ENCODE results near the gene KIF1A.

The KIF1A gene

DNA sequence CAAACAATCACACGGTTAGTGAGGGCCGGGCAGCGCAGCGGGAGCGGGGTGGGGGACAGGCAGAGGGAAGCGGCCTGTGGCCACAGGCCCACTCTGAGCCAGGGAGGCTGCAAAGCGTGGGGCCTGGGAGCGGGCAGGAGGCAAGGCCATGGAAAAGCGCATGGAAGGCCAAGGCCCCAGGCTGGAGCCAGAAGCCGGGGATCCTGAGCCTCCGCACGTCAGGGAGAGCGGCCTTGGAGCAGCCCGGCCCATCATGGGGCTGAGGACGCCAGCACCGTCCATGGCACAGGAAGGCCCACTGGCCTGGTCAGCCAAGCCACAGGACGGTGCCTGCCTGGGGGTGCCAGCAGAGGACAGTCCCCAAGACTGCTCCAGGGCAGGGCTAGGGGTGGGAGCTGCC lies 85.3 kb downstream of the KIF1A start:
- no peak for DNase-seq

DNA sequence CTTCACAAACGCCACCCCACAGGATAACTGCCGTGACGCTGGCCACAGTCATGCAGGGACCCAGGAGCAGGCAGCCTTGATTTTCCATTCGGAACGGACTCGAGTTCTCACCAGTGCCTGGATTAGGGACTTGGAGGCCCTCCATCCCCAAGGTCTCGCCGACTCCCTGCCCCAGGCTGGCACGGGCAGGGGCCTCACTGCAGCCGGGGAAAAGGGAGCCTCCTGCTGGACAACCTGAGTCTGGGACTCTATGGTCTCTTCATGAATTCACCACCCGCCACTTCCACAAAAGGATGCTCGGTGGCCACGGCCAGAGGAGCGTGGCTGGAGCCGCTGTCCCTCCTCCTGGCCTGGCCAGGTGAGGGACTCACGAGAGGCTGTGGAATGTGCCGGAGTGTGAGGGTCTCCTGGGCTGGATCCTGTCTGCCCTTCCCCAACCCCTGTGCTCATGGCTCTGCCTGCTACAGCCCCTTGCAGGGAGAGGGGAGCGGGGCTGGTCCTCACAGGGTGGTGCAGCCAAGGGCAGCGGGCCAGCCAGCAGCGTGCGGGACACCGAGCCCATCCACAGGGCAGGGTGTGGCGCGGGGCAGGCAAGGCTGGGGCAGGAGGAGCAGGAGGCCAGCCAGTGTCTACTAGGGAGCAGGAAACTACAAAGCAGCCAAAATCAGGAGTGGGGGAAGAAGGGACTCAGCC lies 86.1 kb downstream of the KIF1A start:
- DNase-seq = peak in 1 of 2 donors; percentile 26

DNA sequence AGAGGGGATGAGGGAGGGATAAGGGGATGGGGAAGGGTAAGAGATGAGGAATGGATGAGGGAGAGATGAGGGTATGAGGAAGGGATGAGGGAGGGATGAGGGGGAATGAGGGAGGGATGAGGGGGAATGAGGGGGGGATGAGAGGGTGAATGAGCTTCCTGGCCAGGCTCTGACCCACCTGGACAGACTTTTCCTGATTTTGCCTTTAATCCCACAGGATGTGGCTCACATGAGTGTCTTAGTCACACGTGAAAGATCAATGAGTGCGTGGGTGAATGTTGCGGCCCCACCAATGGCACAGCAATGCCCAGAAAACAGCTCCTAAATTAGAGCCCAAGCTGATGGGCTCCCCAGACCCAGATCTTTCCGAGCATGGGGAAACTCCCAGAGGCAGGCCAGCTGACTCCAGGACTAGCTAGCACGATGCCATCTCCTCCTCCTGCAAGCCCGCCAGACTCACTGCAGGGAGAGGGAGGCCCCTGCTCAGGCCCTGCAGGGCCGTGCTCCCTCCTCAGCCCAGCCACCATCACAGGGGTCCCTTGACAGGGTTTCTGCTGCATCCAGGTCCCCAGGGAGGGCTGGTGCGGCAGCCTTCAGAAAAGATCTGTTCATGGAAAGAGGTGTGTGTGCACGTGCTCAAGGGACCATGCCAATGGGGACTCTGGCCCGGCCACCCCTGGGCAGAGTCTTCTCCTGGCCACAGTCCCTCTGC lies 87.0 kb downstream of the KIF1A start:
- DNase-seq = no peak

DNA sequence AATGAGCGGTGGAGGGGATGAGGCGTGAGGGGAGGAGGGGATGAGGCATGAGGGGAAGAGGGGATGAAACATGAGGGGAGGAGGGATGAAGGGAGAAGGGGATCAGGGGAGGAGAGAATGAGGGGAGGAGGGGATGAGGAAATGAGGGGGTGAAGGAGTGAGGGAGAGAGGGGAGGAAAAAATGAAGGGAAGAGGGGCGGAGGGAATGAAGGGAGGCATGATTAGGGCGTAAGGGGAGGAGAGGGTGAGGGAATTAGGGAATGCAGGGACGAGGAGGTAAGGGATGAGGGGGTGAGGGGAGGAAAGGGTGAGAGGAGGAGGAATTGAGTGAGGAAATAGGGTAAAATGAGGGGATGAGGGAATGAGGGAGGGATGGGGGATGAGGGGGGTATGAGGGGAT lies 87.8 kb downstream of the KIF1A start:
- no peak for DNase-seq

DNA sequence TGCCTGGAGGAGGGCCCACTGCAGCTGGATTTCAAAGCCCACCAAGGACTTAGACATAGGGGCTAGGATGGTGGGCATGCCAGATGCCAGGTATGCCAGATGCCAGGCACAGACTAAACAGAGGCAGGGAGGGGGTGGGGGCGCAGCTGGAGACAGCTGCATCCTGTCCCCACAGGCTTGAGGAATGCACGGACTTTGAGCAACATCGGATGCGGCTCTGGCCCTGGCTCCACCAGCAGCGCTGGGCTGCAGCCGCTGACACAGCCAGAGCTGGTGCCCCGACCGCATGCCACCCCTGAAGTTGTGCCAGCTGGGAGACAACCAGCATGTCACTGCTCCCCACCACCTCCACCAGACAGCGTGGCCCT lies 88.9 kb downstream of the KIF1A start:
- DNase-seq = no peak

DNA sequence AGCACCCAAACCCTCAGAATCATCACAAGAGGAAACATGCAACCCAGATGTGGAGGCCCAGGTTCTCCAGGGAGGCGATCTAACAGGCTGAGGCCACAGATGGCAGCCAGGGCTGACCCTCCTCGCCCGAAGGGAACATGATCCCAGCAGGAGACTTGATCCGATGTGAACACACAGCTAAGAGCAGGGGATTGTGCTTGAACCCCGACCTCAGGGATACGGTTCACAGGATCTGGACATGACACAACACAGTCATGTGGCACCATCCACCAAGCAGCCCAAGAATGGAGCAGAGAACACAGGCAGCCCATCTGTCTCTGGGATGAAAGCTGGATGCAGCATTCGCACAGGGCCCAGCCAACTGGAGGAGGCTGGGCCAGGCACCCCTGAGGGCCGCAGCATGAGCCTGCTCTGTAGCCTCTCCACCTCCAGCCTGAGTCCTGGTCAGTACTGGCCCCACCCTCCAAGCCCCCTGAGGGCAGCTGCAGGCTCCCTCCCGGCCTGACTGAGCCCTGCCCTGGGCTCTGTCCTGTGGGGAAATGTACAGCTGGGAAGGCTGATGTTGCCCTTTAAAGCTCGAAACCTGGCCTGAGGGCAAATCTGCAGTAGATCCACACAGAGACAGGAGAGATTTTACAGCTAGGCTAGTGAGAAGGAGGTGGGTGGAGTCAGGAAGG lies 89.4 kb downstream of the KIF1A start:
- DNase-seq = no peak

DNA sequence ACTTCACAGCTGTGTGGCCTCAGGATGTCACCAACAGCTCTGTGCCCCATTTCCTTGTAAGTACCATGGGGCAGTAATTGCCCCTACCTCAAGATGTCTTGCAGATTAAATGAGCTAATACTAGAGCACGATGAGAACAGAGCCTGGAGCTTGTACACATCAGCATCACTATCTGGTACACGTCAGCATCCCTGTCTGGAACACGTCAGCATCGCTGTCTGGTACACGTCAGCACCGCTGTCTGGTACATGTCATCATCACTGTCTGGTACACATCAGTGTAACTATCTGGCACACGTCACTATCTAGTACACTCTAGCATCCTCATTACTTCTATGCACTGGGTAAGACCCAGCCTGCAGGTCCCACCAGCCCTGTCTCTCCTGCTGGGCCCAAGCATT lies 91.2 kb downstream of the KIF1A start:
- no peak for DNase-seq

DNA sequence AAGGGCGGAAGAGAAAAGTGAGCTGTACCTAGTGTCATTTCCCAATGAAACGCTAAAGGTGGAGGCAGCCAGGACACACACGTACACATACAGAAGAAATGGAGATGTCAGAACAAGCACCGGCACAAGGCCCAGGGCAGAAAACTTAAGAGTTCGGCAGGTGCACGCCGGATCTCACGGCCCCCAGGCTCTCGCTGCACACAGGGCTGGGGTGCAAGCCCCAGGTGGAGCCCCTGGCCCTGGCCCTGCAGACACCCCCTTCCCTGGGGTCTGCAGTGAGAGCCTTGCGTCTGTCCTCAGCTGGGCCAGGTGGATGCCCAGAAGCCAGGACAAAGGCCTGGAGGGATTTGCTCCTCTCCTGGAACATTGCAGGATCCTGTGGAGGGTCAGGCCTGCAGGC lies 91.7 kb downstream of the KIF1A start:
- DNase-seq = no peak

DNA sequence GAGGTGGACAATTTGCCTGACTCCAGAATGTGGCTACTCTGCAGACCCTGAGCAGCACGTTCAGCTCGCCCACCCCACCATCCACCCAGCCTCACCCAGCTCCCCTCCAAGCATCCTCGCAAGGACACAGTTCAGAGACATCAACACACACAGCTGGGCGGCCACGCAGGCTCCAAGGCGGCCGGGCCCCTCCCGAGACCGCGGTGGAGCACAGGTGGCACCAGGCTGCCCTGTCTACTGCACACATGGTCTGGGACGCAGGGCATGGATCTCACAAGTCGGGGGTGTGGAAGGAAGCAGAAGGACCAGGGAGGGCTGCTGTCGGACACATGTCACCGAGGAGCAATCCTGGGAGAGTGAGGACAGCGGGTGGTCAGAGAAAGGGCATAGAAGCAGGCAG lies 92.1 kb downstream of the KIF1A start:
- DNase-seq = no peak

DNA sequence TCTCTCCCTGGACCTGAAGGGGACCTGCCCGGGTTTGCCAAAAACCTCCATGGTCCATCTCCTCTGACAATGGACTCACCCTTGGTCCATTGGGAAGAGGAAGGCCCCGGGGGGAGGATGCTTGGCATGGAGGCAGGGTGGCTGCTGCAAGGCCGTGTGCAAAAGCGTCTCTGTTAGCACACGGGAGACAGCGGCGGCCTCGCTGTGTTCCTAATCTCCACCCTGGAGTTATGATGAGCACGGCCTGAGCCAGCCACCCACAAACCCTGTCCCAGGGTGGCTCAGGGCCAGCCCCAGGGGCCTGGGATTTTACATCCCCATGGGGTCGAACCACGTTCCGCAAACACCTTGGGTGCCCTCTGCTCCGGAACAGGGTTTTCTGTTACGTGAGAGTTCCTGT lies 92.6 kb downstream of the KIF1A start:
- no peak for DNase-seq

DNA sequence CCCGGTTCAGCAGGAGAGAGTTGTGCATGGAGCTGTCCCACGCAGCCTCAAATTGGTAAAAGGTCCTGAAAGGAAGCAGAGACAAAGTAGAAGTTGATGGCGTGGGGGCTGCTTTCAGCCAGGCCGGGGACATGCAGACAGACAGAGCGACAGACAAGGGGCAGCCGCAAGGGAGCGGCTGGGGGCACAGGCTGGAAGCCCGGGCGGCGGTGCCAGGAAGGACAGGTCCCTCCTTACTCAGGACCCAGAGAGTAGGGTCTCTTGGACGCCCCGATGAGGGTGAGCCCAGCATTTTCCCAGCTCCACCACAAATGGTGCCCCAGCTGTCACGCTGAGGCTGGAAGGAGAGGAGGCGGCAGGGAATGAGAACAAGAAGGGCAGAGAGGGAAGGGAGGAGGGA lies 93.1 kb downstream of the KIF1A start:
- DNase-seq = no peak

DNA sequence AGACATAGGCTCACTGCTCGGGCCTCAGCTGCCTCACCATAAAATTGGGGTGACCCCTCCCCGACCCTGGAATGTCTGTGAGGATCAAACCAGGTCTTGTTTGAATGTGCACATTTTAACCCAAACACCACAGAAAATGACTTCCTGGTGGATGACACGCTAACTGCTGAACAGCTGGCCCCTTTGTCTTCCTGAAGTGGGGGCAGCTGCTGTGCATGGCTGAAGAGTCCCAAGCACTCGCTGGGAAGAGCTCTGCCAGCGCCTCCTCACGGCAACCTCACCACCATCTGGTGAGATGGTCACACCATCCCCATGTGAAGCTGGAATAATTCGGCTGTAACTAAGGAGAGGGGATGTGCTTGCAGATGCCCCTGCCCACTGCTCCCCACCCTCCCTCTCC lies 94.3 kb downstream of the KIF1A start:
- DNase-seq = no peak

DNA sequence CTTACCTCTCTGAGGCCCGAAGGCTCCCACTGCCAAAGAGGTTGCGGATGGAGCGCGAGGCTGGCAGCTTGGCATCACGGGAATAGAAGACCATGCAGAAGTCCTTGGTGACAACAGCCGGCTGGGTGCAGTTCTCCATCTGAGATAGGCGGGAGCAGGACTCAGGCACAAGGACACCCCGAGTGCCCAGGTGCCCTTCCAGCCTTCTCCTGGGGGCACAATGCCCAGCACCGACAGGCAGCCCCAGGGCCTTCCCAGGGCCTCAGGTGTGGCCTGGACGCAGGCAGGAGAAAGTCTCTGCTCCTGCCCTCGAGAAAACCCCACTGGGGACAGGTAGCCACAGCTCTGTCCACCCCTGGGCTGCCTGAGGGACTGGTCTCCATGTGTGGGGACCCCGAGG lies 94.8 kb downstream of the KIF1A start:
- DNase-seq = no peak

DNA sequence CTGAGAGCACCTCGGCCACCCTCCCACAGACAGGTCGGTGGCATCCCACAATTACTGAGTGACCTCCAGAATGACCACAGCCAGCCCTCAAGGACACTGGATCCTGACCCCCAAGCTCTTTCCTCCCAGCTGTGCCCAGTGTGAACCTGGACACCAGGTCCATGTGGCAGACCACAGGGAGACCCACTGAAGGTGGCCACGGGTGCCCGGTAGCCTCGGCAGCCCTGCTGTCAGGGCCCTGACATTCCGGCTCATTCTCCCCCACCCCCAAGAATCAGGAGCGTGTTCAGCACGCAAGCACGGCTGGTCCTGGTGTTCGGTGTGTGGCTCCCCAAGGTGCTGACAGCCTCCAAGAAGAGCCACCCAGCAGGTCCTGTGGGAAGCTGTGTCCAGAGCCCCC lies 95.6 kb downstream of the KIF1A start:
- DNase-seq = no peak

DNA sequence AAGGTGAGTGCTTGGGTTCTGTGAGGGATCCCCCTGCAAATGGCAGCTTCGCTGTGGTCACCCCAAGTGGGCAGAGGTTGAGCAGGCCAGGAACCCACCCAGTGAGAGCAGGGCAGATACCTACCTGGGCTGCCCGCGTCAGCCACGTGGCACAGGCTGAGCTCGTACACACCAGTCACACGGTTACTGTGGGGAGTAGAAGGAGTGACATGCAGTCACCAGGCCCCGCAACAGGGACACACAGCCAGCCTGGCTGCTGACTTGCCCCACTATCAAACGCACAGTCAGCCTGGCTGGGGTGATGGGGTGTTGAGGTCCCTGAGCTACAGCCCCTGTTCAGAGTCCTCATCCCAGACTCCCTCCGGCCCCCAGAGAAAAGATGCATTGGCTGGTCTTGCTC lies 96.2 kb downstream of the KIF1A start:
- no peak for DNase-seq

DNA sequence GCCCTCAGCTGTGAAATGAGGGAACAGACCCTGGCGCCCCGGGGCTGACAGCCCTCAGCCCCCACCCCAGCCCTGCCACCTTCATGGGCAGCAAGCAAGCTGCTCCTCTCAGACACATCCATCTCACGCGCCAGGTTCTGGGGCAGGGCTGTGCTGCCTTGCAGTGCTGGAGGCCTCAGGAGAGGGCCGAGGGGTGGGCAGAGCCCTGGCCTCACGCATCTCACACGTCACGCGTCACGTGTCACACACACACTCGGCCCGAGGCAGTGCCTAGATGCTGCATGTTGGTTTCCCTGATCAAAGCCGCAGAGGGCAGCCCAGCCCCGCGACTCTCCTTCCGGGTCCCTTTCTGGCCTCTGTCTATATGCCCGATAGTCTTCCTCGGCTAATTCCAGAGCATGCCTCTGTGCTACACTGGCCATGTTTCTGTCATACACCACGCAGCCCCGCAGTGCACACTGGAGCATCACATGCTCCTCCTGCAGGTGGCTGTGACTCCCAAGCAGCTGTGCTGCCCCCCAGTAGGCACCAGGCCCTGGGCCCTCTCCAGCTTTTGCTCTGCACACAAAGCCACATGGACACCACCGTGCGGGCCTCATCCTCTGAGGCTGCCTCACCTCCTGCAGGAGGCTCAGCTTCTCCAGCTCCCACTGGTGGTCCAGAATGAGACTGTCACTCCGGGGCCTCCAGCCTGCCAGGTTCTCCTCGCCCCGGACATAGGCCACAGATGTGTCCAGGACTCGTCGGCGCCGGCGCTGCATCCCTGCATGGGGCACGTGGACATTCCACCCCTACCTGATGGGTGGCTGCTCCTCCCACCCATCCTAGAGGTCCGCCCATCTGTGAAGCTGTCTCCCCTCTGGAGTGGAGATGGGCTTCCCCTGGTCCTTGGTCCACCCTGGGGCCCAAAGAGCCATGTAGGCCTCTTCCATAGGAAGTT lies 97.0 kb downstream of the KIF1A start:
- no peak for DNase-seq

DNA sequence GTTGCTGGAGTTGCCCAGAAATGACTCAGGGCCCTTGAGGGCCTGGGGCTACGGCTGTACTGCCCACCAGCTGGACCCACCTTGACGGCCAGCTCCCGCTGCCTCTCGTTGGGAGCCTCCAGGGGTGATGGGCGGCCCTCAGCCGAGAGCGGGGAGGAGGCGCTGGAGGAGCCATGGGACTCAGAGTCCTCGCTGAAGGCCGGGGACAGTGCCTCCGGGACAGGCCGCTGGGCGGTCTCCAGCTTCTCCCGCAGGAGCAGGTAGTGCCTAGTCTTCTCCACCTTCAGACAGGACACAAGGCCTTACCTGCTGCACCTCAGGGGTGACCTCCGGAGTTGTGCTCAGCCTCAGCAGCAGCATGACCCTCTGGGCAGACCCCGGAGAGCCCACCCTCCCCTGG lies 97.6 kb downstream of the KIF1A start:
- no peak for DNase-seq

DNA sequence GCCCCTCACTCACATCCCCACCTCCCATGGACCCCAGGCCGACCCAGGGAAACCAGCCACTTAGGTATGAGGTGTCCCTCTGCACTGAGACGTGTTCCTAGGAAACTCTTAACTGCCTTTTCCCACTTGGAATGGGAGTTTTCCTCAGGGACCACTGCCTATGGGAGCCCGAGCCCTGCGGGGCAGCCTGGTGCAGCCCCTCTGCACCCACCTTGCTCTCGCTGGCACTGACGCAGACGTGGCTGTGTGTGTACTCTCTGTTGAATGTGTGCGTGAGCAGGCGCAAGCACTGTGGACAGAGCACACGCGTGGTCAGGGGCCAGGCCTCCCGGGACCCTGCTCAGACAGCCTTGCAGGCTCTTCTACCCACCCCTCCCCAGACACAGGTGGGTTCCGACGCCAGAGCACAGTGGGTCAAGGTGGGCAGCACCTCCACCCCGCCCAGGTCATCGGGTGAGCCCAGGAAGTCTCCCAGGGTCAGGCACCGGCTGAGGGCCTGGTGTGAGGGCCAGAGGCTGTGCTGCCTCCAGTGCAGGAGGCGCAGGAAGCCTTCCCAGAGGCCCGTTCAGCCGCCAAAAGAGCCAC lies 98.3 kb downstream of the KIF1A start:
- no peak for DNase-seq

DNA sequence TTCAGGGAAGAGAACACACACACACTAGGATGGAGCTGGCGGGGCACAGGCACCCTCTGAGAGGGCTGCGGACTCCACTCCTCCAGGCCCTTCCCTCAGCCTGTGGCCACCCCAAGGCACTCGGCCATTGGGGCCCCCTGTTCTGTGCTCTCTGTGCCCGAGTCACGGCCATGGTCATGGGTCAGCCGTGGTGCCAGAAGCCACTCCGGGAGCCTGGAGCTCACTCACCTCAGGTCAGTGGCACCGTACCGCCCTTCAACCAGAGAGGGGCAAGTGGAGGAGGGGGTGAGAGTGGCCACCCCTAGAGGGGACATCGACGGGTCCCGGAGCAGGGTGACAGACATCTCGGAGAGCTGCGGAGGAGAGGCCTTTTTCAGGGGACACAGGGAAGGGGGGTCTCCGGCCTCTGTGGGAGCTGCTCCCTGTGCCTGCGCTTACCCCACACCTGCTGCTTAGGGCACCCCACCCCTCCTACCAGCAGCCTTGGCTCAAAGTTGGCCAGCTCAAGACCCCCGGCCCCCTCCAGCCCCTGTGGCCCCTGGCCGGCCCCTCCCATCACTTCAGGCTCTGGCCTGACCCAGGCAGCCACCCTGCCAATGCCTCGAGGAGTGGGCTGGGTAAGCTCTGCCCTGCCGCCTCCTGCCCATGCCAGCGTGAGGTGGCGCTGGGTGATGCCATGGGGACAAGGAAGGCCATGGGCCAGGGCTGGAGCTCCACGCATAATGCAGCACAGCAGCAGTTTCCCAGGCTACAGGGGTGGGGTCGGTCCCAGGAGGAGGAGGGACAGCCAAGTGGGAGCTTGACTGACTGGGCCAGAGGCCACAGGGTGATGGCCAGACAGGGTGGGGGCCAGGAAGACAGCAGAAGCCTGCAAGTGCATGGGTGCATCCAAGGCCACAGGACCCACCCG lies 99.1 kb downstream of the KIF1A start:
- no peak for DNase-seq

DNA sequence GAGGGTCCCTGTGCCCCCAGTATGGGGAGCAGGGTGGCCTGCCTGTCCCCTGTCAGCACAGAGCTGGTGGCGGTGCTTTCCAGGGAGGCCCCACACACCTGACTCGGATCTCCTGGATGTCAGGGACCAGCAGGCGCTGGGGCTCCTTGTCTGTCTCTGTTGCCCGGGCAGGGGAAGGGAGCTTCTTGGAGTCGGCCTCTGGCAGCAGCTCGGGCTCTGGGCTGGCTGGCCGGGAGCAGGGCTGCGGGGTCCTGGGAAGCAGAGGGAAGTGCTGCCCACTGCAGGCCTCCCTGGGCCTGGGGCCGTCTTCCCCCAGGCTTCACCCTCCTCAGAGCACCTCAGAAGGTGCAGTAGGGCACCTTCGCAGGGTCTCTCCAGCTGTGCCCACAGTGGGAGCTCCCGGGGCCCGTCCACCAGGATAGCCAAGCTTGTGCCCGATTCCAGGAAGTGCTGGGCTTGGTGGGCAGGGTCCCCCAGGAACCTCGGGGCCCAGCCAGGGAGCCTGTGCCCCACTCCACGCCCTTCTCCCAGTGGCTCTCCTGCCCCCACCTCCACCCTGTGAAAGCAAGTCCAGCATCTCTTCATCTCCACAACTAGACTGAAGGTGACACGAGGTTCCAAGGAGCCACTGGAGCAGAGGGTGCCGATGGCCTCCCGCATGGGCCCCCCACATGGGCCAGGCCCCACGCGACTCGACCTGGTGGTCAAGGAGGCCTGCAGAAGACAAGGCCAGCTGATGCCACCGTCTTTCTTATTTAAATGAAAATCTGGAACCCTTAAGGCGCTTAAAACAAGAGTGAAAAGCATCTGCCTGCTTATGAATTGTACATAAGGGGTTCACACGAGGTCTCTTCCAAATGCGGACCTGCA lies 100.1 kb downstream of the KIF1A start:
- DNase-seq = no peak

All from inflammatory macrophage (primary cell).